Activated T-cell treated with anti-CD3 and anti-CD28 coated beads for 4 hours (primary cell): ENCODE data around the gene LFNG.
"Not testable (repeated sequence)": the region's sequence is repeated elsewhere in the genome, so short reads cannot be mapped to it uniquely, and the experiment has no call there.

Experiments used
- DNase-seq: peaks from one replicate; pipeline ENCODE4 v3.0.0-alpha.2; 2020

The LFNG gene

DNA sequence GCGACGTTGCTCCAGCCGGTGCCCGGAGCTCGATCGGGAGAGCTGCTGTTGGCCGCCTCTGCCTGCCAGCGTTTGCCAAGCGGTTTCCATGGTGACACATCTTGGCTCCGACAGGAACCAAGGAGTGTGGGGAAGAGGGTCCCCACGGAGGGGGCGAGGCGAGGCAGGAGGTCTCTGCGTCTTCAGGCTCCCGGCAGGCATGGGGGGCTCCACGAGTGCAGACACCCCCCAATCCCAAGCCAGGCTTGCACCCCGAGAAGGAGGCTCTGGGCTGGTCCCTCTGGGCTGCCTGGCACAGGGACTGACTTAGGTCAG lies 12.2 kb downstream of the LFNG start:
- not testable (repeated sequence) for DNase-seq

DNA sequence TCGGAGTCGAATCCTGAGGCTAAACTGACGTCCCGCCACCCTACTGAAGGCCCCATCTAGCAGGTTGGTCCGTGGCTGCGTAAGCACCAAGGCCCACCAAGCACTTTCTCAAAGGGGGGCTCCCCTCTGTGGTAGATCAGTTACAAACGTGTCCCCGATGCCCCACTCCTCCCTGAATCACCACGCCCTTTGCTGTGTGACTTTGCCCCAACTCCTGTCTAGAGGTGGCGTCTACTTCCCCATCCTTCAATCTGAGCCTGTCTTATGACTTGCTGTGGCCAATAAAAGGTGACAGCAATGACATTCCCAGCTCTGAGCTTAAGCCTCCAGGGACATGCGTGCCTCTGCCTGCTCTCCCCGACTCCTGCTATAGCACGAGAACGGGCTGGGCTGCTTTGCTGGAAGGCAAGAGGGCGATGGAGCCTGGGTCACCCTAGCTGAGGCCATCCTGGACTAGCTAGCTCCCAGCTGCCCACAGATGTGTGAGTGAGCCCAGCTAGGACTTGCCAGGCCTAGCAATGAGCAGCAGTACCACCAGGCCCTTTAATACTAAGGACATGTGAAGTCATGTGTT lies 12.7 kb downstream of the LFNG start:
- DNase-seq = not testable (repeated sequence)

DNA sequence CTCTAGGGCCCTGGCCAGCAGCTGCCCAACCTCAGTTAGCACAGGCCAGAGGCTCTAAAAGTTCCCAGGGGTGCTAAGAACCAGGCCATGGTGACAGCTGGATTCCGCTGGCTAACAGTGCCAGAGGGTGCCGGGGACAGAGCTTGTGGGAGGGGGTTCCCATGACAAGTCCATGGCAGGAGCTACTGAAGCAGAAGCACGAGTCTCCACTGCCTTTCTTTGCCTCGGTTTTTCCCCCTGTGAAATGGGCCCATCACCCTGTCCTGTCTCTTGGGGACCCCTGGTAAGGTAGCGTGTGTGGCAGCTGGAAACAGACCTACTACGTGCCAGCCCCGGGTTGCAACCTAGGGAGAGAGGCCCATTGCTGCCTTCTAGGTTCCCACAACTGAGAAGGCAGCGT lies 13.2 kb downstream of the LFNG start:
- DNase-seq = not testable (repeated sequence)

DNA sequence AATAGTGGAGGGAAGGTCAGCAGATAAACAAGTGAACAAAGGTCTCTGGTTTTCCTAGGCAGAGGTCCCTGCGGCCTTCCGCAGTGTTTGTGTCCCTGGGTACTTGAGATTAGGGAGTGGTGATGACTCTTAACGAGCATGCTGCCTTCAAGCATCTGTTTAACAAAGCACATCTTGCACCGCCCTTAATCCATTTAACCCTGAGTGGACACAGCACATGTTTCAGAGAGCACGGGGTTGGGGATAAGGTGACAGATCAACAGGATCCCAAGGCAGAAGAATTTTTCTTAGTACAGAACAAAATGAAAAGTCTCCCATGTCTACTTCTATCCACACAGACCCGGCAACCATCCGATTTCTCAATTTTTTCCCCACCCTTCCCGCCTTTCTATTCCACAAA lies 14.0 kb downstream of the LFNG start:
- DNase-seq = not testable (repeated sequence)

DNA sequence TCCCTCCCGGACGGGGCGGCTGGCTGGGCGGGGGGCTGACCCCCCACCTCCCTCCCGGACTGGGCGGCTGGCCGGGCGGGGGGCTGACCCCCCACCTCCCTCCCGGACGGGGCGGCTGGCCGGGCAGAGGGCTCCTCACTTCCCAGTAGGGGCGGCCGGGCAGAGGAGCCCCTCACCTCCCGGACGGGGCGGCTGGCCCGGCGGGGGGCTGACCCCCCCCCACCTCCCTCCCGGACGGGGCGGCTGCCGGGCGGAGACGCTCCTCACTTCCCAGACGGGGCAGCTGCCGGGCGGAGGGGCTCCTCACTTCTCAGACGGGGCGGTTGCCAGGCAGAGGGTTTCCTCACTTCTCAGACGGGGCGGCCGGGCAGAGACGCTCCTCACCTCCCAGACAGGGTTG lies 14.6 kb downstream of the LFNG start:
- not testable (repeated sequence) for DNase-seq

DNA sequence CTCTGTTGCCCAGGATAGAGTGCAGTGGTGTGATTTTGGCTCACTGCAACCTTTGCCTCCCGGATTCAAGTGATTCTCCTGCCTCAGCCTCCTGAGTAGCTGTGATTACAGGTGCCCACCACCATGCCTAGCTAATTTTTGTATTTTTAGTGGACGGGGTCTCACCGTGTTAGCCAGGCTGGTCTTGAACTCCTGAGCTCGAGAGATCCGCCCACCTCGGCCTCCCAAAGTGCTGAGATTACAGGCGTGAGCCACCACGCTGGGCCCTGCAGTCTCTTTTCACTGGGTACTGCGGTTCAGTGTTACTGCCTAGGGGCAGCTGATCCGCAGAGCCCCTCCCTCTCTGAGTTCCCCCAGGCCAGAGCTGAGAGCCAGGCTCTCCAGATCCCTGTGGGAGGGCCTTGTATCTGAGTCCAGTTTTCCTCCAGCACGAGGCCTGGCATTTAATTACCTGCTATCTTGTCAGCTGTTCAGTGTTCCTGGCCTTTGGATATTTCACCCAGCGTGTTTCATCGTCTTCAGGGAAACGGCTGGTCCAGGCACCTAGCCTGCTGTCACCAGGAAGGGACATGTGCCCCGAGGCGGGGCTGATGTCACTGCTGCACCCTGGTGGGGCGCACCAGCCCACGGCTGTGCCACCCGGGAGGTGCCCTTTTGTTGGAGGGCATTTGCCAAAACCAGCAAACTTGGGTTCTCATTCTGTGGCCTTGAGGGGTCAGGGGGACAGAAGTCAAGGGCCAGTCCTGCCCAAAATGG lies 16.5 kb downstream of the LFNG start:
- not testable (repeated sequence) for DNase-seq

DNA sequence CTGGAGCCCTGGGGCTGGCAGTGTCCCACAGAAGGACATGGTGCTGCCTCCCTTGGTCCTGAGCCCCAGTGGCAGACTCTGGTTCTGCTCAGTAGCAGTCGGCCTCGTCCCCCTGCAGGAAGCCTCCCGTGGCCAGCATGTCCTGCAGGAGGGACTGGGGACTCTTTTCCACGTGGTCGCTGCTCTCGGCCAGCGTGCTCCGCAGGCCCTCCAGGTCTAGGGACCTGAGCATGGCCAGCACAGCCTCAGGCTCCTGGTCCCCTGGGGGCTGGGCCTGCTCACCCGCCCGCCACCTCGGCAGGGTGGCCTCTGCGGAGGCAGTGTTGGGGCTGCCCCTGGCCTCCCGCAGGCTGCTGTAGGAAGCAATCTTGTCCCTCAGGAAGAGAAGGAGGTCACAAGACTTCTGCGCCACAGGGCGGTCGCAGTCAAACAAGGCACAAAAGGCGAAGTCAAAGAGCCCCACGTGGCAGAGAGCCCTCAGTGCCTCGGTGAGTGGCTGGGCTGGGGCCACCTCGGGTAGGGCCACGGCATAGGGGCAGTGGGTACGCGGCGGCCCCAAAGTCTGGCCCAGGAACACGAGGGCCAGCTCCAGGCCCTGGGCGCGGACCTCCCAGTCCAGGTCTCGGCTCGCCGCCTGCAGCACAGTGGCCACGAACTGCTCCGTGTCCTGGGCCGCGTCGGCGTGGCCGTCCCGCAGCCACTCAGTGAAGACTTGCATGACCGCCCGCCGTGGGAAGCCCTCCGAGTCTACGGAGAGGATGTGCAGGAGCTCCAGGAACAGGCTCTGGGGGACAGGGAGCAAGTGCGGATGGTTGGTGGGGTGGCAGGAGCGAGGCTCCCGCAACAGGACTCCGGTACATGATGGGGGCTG lies 18.6 kb downstream of the LFNG start:
- DNase-seq = no peak

DNA sequence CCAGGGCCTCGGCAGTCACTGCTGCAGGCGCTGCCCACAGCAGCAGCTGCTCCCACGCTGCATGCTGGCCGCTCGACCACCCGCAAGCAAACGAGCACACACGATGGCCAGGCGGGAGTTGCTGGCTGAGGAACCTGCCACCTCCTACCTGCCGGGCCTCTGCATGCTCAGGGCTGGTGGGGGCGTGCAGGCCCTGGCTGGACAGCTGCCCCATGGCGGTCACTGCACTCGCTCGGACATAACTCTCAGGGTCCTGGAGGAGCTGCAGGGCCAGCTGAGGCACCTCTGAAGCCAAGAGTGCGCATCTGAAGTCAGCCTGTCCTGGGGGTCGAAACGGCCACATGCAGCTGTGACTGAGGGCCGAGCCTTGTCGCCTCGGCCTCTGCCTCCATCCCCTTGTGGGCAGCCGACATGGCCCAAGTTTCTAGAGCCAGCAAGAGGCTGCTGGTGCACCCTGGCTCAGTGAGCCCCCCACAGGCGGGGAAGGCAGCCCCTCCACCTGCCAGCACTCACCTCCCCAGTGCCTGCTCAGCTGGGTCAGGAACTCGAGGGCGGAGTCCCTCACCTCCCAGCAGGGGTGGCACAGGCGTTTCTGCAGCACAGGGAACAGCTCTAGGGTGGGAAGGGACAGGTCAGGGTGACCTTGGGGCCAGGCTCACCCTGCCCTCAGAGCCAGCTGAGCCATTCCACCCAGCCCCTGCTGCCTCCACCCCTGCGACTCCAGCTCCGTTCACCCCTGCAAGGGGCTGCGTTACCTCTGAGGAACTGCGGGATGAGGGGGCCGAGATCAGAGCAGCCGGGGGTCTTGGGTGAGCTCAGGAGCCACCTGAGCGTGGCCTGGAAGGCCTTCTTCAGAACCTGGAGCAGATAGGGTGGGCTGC lies 19.7 kb downstream of the LFNG start:
- no peak for DNase-seq

DNA sequence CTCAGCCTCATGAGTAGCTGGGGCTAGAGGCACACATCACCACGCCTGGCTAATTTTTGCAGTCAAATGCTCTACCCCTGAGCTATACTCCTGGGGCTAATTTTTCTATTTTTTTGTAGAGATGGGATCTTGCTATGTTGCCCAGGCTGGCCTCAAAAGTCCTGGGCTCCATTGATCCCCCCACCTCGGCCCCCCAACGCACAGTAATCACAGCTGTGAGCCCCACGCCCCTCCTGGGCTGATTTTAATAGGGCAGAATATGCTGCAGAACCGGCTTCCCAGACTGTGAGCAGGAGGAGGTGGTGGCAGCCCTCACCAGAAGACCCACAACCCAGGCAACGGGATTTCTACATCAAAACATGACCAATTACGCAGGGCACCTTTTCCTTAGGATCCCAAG lies 20.6 kb downstream of the LFNG start:
- no peak for DNase-seq

DNA sequence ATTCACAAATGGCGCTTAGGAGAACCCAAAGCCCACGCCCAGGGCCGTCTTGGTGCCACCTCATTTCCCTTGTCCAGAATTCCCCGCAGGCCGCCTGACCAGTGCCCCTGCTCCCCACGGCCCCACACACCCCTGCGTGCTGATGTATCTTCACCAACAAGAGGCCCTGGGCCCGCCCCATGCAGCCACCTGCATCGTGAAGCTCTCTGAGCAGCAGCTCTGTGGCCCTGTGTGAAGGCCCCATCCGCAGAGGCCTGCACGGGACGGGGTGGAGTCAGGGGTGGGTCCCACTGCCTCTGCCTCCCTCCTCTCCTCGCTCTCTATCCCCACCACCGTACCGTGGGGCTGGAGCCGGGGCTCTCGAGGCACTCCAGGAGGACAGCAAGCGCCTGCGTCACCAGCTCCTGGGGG lies 21.1 kb downstream of the LFNG start:
- DNase-seq = no peak

DNA sequence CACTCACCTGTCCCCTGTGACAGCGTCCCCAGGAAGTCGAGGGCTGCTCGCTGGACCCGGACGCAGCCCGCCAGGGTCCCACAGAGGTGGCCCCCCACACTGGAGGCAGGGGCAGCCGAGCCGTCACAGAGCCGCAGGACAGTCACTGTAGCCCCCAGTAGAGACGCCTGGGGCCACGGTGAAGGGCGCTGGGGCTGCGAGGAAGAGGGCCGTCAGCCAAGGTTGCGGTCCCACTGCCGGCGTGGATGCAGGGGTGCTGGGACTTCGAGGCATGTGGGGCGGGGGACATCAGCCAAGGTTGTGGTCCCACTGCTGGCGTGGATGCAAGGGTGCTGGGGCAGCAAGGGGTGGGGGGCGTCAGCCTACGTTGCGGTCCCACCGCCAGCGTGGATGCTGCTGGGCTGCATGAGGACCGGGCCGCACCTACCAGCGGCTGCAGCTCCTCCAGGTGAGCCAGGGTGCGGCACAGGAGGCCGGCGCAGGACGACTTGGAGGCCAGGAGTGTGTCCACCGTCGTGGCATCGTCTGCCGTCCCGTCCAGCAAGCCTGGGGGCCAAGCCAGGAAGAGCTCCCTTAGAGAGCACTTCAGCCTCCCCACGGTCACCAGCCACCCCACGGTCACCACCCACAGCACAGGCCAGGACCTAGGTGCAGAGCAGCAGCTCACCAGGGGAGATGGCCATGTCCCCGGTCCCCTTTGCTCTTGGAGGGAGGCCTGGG lies 21.9 kb downstream of the LFNG start:
- DNase-seq = no peak

DNA sequence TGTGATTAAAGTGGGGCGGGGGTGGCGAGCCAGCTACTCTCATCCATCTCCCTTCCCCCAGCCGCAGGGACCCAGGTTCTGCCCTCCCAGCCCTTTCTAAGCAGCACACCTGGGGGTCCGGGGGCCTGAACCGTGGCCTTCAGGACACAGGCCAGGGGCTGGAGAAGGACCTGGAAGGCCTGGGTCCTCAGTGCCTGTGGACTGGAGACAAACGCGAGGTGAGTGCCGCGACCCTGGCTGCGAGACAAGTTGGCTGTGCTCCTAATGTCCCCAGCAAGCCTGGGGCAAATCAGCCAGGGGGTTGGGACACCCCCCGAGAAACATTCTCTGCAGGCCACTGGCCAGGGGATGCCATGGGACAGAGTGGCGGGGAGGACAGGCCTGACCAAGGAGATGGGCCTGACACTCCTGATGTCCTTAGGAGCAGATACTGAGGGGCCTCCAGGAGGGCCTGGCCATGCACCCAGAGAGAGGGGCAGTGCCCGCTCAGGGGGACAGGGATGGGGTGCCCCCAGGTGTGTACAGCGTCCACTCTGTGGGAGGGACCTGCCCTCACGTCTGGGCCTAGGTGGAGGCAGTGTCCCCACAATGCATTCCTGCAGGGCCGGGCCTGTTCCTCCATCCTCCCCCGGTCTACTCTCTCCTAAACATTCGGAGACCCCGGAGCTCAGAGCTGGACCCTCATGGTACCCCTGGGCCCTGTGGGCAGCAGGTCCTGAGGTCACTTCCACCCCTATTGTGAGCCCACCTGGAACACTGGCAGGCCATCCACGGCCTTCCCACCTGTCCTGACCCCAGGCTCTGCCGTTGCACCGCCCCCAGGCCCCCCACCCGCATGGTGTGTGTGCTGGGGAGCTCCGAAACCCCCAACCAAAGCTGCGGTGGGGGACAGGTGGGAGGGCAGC lies 22.7 kb downstream of the LFNG start:
- no peak for DNase-seq

DNA sequence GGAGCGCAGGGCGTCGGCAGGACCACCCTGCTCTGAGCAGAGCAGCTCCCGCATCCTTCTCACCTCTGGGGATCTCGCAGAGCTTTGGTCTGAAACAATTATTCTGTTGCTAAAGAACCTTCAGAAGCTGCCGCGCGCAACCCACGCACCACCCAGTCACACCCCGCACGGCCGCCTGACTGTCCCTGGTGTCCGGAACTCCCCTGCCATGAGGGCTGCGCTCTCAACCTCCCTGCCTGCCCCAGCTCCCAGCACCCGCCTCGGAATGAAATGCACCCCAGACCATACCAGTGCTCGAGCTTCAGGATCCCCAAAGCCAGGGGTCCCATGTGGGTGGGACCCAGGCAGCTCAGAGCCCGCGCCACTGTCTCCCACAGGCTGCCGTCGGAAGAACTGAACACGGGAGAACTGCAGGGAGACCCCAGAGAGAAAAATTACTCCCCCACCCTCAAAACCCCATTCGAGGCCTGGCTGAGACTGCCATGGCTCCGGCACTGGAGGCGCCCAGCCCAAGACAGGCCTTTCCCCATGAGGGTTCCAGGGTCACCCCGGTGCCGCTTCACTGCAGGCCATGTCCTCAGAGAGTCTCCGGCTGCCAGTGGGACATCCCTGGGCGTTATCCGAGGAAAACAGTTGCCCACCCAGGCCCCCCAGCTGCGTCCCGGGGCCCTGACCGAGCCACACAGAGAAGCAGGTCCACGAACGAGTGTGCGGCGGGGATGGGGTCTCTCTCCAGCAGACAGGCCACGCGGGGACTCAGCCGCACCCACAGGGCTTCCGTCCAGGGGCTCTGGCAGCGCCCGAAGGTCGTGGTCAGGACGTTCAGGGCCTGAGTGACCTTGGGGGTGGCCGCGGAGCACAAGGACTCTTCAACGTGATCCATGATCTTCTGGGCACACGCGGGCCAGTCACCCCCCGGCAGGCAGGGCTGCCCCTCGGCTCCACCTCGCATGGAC lies 23.6 kb downstream of the LFNG start:
- no peak for DNase-seq

DNA sequence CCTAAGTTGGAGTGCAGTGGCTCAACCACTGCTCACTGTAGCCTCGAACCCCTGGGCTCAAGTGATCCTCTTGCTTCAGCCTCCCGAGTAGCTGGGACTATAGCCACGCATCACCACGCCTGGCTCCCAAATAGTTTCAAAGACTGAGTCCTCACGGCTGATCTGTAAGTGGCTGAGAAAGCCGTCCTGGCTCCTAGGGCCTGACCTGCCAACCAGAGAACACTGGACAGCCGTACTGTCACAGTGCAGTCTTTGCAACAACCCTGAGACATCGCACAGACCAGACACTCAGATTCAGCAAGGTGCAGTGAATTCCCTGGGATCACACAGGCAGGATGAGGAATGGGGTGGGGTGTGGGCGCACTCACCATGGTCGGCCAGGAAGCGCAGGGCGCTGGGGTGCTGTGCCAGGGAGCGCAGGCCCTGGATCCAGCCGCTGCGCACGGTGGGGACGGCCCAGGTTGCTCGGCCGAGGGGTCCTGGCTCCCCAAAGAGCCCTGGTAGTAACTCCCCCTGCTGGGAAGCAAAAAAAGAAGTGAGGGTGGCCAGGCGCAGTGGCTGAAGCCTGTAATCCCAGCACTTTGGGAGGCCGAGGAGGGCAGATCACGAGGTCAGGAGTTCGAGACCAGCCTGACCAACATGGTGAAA lies 25.1 kb downstream of the LFNG start:
- DNase-seq = no peak

DNA sequence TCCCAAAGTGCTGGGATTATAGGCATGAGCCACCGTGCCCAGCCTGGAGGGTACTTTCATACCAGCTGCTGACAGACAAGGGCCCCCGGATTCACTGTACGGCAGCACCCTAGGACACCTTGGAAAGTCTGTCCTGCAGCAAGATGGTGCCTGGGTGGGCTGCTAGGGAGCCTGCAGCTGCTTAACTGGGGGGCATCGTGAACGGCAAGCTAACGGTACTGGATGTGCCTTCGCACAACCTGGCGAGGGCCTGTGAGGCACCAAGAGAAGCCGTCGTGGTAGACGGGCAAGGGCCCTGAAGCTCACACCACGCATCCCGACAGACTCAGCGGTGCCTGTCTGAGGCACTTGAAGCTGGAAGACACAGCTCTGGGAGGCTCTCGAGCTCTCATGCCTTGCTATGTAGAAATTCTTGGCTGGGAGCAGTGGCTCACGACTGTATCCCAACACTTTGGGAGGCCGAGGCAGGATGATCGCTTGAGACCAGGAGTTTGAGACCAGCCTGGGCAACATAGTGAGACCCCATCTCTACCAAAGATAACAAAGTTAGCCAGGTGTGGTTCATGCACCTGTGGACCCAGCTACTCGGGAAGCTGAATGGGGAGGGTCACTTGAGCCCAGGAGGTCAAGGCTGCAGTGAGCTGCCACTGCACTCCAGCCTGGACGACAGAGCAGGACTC lies 26.3 kb downstream of the LFNG start:
- no peak for DNase-seq

DNA sequence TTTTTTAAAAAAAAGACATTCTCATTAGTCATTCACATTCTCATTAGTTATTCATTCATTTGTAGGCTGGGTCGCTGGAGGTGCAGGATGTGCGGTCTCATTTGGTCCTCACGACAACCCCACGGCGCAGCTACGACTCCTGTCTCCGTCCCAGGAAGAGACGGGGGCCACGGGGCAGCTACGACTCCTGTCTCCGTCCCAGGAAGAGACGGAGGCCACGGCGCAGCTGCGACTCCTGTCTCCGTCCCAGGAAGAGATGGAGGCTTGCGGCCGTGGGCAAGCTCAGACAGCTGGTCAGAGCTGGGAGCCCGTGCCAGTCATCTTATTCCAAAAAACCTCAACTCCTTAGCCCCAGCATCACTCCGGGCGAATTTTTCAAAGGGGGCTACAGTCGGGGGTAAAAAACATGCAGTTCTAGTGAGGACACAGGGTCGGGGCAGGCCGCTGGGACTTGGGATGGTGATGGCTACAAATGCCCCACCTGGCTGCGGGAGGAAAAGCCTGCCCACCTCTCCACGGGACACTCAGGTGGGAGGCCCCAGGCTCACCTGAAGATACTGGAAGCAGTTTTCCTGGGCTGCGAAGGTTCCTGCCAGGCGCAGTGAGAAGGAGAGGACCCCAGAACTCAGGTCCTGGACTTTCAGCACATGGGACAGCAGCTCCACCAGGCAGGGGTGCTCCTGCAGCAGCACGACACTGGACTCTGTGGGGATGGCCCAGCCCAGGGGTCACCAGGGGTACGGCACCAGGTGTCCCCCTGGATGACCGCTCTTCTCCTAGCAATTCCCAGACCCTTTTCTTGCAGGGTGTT lies 27.4 kb downstream of the LFNG start:
- no peak for DNase-seq

DNA sequence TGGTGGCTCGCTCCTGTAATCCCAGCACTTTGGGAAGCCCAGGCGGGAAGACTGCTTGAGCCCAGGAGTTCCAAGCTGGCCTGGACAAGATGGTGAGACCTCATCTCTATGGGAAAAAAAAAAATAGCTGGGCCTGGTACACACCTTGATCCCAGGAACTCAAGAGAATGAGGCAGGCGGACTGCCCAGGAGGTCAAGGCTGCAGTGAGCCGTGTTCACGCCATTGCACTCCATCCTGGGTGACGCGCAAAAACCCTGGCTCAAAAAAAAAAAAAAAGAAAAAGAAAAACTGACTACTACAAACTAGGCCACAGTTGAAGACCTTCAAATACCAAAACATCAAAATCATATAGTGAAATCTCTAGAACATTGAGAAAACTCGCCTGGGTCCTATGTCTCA lies 31.8 kb downstream of the LFNG start:
- no peak for DNase-seq

DNA sequence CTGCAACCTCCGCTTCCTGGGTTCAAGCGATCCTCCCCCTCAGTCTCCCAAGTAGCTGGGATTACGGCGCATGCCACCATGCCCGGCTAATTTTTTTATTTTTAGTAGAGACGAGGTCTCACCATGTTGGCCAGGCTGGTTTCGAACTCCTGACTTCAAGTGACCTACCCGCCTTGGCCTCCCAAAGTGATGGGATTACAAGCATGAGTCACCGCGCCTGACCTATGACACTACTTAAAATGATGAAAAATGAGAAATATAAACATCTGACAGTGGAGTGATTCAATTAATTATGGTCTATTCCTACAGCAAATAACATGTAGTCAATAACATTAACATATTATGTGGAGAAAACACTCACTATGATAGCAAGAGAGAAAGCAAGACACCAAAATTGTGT lies 33.5 kb downstream of the LFNG start:
- no peak for DNase-seq
